ENCODE results near the gene FTSJ3.
"Not testable (repeated sequence)": the region's sequence is repeated elsewhere in the genome, so short reads cannot be mapped to it uniquely, and the experiment has no call there.

The FTSJ3 gene

DNA sequence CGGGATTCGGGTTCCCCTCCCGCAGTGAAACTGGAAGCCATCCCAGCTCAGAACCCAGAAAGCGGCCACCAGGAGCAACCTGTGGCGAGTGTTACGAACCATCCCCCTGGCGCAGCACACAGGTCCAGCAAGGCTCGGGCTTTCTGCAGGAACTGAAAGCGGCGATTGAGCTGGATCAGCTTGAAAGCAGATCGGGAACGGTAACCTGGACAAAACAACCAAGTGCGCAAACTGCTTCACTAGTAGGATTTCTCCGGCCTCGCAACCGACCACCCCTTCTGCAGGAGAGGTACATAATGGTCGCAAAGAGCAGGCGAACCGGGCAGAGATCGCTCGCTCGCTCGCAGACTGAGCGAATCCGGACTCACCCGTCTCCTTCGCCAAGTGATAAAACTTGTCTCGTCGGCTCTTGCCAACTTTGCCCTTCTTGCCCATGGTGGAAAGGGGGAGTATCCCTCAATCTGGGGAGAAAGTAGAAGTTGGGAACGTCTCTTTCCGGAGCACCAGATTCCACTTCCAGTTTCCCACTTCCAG, 928 bp downstream of the FTSJ3 start:
- DNase-seq = no peak

DNA sequence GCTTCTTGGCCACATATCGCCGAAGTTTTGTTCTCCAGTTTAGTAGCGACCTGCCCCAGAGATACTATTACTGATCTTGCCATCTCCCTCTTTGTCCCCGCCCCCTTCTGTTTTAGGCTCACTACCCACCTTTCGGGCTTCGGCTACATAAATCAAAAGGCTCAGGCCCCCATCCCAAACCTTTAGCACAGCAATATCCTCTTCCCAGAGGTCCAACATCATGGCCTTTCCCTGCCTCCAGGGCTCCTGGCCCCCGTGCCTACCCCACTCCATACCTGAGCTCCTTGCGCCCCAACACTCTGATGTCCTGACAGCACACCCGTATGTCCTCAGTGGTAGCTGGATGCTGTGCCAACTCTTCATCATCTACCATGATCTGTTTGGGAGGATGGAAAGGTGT, 3.1 kb downstream of the FTSJ3 start:
- no peak for DNase-seq

DNA sequence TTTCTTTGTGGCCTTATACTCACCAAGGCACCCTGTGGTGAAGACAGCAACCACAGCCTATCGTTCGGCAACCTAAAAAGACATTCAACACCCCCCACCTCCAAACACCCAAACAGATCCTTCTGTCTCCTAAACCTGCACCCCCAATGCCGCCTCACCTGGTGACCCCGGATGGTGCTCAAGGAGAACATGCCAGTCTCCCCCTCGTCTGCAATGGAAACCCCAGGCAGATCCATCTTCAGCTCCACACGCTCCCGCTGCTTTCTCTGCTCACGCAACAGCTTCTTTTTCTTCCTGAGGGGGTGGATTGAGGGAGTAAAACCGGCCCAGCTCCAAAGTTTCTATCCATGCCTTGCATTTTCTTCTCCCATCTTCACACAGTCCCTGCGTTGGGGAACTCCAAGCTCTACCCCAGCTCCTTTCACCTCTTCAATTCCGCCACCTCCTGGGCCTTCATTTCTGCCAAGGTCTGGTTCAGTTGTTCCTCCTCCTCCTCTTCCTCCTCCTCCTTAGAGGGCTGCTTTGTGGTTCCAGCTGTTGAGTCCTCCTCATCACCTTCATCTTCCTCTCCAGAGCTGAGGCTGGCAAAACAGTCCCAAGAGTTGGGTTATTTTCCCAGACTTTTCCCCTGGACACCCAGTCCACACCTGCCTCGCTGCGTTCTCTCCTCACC, 3.7 kb downstream of the FTSJ3 start:
- no peak for DNase-seq

GRCh38 chr17:63822537-63822936, 4.9 kb downstream of the FTSJ3 start:
- no peak for DNase-seq

DNA sequence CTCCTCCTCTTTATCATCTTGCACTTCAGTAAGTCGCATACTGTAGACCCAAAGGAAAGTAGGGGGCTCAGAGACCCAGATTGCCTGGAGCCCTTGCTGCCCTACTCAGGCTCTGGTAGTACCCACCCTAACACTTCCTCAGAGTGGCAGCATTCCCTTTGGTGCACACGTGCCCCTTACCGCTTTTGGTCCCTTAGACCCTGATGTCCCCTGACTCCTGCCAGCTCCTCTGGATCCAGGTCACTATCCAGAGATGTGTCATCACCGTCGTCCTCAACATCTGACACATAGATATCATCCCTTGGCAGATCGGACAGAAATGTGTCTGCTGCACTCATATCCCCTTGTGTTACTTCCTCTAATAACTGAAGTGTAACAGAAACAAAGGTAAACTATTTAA, 5.7 kb downstream of the FTSJ3 start:
- no peak for DNase-seq

DNA sequence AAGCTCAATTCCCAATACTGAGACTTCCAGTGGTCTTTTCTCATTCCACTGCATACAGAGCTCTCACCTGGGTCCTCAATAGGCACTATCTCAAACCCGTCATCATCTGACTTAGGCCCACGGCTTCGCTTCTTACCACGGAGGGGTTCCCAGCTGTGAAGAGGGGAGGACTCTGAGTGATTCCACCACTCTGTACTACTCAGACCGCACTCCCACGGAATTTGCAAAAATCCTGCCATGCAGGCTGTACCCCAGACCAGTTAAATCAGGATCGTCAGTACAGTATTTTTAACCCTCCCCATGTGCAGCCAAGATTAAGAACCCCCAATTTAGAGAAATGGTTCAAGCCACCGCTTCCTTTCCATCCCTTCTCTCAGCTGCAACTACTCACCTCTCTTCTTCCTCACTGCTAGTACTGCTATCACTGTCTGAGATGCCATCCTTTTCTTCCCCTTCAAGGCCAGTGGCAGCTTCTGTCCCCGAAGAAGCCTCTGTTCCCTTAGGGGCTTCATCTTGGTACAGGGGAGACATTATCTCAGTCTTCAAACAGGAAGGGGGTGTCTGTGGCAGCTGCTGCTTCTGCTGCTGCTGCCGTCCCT, 6.4 kb downstream of the FTSJ3 start:
- no peak for DNase-seq

- no peak for DNase-seq
Measured at GRCh38 chr17:63819585-63820537, 7.6 kb downstream of the FTSJ3 start.

DNA sequence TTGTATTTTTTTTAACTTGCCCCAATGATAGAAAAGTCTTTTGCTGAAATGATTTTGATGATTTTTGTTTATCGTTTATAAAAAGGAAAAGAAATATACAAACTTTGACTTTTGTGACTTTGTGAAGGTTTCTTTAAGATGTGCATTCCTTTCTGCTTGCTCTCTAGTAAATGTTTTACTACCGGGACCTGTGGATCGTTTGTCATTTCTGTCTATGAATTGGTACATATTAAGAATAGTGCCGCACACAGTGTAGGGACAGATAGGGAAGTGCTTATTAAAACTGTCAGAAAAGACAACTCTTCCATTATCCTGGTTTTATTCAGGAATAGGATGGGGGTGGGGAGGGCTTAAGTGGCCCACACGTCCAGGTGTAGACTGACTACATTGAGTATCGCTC, 8.3 kb downstream of the FTSJ3 start:
- DNase-seq = no peak

GRCh38 chr17:63817736-63818385, 9.6 kb downstream of the FTSJ3 start:
- DNase-seq = no peak

GRCh38 chr17:63816669-63817068, 10.8 kb downstream of the FTSJ3 start:
- DNase-seq = no peak

DNA sequence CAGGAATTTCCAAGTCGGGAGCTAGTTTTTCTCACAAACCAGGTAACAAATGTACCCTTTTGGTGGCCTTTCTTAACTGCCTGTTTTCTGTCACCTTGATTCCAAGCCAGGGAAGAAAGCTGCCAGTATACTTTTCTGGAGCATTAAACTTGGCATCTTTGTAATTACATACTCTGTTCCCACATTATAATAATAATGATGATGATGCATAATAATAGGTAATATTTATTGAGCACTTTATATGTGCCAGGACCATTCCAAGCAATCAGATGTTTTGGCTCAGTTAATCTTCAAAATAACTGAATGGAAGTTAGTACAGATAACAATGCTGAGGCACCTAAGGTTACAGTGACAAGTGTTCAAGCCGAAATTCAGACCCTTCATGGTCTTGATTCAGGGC, 11.3 kb downstream of the FTSJ3 start:
- no peak for DNase-seq

DNA sequence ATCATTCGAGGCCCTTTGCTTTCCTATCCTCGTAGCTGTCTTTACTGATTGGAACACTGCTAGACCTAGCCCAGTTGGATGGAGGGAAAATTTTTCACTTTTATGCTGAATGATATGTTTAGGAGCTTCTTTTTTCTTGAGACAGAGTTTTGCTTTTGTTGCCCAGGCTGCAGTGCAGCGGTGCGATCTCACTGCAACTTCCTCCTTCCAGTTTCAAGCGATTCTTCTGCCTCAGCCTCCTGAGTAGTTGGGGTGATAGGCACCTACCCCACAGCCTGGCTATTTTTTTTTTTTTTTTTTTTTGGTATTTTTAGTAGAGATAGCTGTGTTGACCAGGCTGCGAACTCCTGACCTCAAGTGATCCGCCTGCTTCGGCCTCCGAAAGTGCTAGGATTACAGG, 17.5 kb downstream of the FTSJ3 start:
- no peak for DNase-seq

- DNase-seq = no peak
Measured at GRCh38 chr17:63805591-63805990, 21.9 kb downstream of the FTSJ3 start.

DNA sequence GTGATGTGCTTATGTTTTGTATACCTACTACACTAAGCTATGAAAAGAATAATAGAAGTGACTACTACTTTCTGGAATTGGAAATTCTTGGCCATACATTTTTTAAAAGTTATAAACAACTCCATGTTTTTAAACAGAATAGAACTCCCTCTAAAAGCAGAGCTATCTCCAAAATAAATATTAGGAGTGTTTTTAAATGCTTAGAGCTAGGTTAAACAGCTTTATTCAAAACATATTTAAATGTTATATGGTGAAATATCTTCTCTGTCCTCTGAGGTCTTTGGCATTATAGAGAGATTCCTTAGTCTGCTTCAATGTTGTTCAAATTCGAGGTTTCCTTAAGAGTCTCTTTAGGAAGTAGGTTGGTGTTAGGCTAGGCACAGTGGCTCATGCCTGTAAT, 23.1 kb downstream of the FTSJ3 start:
- no peak for DNase-seq

DNA sequence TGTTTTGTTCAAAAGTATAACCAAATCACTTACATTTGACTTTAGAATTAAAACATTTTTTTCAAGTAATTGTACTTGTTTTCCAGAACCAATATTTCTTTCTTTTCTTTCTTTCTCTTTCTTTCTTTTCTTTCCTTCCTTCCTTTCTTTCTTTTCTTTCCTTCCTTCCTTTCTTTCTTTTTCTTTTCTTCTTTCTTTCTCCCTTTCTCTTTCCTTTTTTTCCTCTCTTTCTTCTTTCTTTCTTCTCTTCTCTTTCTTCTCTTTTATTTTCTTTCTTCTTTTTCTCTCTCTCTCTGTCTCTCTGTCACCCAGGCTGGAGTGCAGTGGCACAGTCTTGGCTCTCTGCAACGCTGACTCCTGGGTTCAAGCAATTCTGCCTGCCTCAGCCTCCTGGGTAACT, 26.7 kb downstream of the FTSJ3 start:
- no peak for DNase-seq

DNA sequence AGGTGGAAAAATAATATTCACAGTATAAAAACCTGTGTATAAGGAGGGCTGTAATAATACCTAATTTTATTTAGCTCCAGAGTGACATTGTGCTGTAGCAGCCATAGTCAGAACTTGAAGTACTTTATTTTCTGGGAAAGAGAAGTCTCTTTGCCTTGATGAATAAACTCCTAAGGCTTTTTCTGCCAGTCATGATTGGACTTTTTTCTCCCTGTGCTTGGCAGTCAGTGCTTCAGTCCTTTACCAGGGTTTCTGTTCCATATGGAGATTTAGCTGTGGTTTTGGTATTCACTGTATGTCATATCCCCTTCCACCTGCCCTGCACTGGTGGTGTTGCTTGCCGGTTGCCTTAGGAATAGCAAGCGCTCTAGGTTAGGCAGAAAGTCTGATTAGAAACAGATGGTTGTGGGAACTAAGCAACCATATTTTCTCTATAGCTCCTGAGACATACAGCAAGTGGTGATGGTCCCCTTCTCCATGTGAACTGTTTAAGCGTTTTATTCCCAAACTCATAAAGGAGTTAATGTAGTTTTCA, 28.8 kb downstream of the FTSJ3 start:
- DNase-seq = no peak

DNA sequence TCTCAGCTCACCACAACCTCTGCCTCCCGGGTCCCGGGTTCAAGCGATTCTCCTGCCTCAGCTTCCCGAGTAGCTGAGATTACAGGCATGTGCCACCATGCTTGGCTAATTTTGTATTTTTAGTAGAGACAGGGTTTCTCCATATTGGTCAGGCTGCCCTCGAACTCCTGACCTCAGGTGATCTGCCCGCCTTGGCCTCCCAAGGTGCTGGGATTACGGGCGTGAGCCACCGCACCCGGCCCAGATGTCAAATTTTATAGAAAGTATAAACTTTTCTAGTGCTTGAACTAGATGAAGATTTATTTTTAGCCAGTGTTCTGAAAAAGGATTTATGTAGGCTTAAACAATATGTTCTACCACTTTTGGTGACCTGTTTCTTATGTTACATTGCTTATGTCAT, 31.1 kb downstream of the FTSJ3 start:
- DNase-seq = not testable (repeated sequence)

GRCh38 chr17:63792055-63792729, 35.3 kb downstream of the FTSJ3 start:
- no peak for DNase-seq

DNA sequence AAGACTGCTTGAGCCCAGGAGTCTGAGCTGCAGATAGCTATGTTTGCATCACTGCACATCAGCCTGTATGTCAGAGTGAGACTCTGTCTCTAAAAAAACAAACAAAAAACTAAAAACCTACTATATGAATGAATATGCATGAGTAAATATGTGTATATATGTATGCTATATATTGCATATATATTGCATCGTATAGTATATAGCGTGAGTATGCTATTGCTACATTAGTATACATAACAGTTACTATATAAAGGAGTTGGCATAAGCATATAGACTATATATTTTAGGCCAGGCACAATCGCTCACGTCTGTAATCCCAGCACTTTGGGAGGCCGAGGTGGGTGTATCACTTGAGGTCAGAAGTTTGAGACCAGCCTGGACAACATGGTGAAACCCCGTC, 37.4 kb downstream of the FTSJ3 start:
- DNase-seq = no peak

- DNase-seq = no peak
Measured at GRCh38 chr17:63786971-63787711, 40.3 kb downstream of the FTSJ3 start.

- DNase-seq = no peak
Measured at GRCh38 chr17:63786117-63786516, 41.3 kb downstream of the FTSJ3 start.

DNA sequence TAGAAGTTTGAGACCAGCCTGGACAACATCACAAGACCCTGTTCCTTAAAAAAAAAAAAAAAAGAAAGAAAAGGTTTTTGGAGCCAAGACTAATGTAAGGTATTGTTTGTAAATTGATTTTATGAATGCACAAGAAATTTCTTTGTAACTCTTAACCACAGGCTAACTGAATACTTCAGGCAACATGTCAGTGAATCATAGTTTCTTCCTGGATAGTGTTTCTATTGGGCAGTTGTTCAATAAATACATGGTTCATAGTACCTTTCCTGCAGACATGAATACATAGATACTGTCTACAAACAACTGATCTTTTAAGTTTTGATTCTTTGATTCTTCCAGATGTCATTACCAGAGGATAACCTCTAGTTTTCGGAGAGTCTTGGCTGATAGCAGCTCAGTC, 41.9 kb downstream of the FTSJ3 start:
- DNase-seq = no peak
